Colonic mucosa (tissue), 4 donors: ENCODE measurements around the gene PRKCB. TPM values are rescaled to one million over a fixed set of nuclear protein-coding genes. Genes with fewer than 3 reads are reported as not detected.

ENCODE experiments used
- DNase-seq: peaks from one replicate; pipeline ENCODE4 v3.0.0-alpha.2; 2020
- H3K27ac ChIP-seq: fragments of 200-600 bp; one replicate; pipeline ENCODE4 v1.8.0; 2021
- H3K27me3 ChIP-seq: fragments of 200-600 bp; one replicate; pipeline ENCODE4 v1.8.0; 2021
- H3K36me3 ChIP-seq: fragments of 200-600 bp; one replicate; pipeline ENCODE4 v1.8.0; 2021
- H3K4me1 ChIP-seq: fragments of 200-600 bp; one replicate; pipeline ENCODE4 v1.8.0; 2021; ENCODE audit warnings: mild to moderate bottlenecking
- H3K4me3 ChIP-seq: fragments of 200-600 bp; one replicate; pipeline ENCODE4 v1.8.0; 2021
- H3K9ac ChIP-seq, 2 donors: one replicate each; pipeline ENCODE4 v1.7.0; 2013; ENCODE audit warnings: control low read depth in 2 of 2, low read depth in 2 of 2, low read length in 2 of 2
- H3K9me3 ChIP-seq: fragments of 200-600 bp; one replicate; pipeline ENCODE4 v1.8.0; 2021
- CTCF ChIP-seq: fragments of 200-600 bp; IDR thresholded peaks from one replicate; pipeline ENCODE4 v1.8.0; 2022; ENCODE audit warnings: antibody characterized with exemption, mild to moderate bottlenecking
- intact Hi-C: fragments of 100-400 bp; cut with DNase I; formaldehyde crosslinking; loops from one replicate; pipeline ENCODE4 v1.14.1; 2022
- total RNA-seq, 2 donors: library from RNA; stranded (reverse); fragmentation: NEBNext Ultra II Directional in 1 of 2; extraction: Animal tissue kit (Norgen Biotek cat#: 25700) in 1 of 2; gene quantifications; one replicate each; pipeline ENCODE4 v1.2.1, GENCODE V29; 2021
- donor health status: healthy.
- donor health status: DM: no; HTN: no; CAD: no.
- donor health status: DM: no; HTN: no; CAD: no.

Gene PRKCB
- total RNA-seq, 2 donors from 2014 or later, result 2.5 to 10.7 TPM

GRCh38 chr16:23998771-23999170, 163.0 kb downstream of the PRKCB start:
- Histone ChIP-seq H3K4me1 (no peaks in the 10 kb centered on the region), H3K9me3 (no peaks in the 10 kb centered on the region), H3K27ac (no peak overlapping the region), H3K4me3 (no peak overlapping the region), H3K27me3 (no peaks in the 10 kb centered on the region), H3K36me3 (no peaks in the 10 kb centered on the region), H3K9ac (no peak overlapping the region)
- intact Hi-C loops, result no loop called here
- no peak for DNase-seq
- TF ChIP-seq CTCF, result no peak

GRCh38 chr16:23999663-24000062, 163.9 kb downstream of the PRKCB start:
- no peak for DNase-seq
- H3K36me3 ChIP-seq, result no peaks in the 10 kb centered on the region
- no peaks in the 10 kb centered on the region for H3K27me3 ChIP-seq
- no peak overlapping the region for H3K27ac ChIP-seq
- TF ChIP-seq CTCF, result no peak
- H3K9ac ChIP-seq, result no peak overlapping the region
- intact Hi-C loops, result no loop called here
- no peaks in the 10 kb centered on the region for H3K4me1 ChIP-seq
- no peak overlapping the region for H3K4me3 ChIP-seq
- H3K9me3 ChIP-seq, result no peaks in the 10 kb centered on the region

GRCh38 chr16:24001710-24002109, 165.9 kb downstream of the PRKCB start:
- Histone ChIP-seq H3K4me1 (no peaks in the 10 kb centered on the region), H3K9ac (no peak overlapping the region), H3K27me3 (no peaks in the 10 kb centered on the region), H3K36me3 (no peaks in the 10 kb centered on the region), H3K4me3 (no peak overlapping the region), H3K9me3 (no peaks in the 10 kb centered on the region), H3K27ac (no peak overlapping the region)
- intact Hi-C loops, result no loop called here
- TF ChIP-seq CTCF, result no peak
- no peak for DNase-seq

GRCh38 chr16:24002619-24003018, 166.8 kb downstream of the PRKCB start:
- Histone ChIP-seq H3K4me3 (no peak overlapping the region), H3K27ac (no peak overlapping the region), H3K9me3 (no peaks in the 10 kb centered on the region), H3K36me3 (no peaks in the 10 kb centered on the region), H3K9ac (no peak overlapping the region), H3K4me1 (no peaks in the 10 kb centered on the region), H3K27me3 (no peaks in the 10 kb centered on the region)
- no peak for TF ChIP-seq CTCF
- intact Hi-C loops, result no loop called here
- DNase-seq, result no peak

- Histone ChIP-seq H3K27ac (no peak overlapping the region), H3K9ac (no peak overlapping the region), H3K27me3 (no peaks in the 10 kb centered on the region), H3K4me1 (no peaks in the 10 kb centered on the region), H3K4me3 (no peak overlapping the region), H3K36me3 (no peaks in the 10 kb centered on the region), H3K9me3 (no peaks in the 10 kb centered on the region)
- intact Hi-C loops, result no loop called here
- DNase-seq, result no peak
- TF ChIP-seq CTCF, result no peak
These were observed 169.8 kb downstream of the PRKCB start for GRCh38 chr16:24005577-24005976.

- H3K27ac ChIP-seq, result no peak overlapping the region
- H3K9me3 ChIP-seq, result no peaks in the 10 kb centered on the region
- H3K9ac ChIP-seq, result no peak overlapping the region
- no peaks in the 10 kb centered on the region for H3K36me3 ChIP-seq
- intact Hi-C loops, result no loop called here
- H3K4me1 ChIP-seq, result no peaks in the 10 kb centered on the region
- no peak overlapping the region for H3K4me3 ChIP-seq
- no peak for TF ChIP-seq CTCF
- no peaks in the 10 kb centered on the region for H3K27me3 ChIP-seq
- DNase-seq, result no peak
These were observed 171.6 kb downstream of the PRKCB start for GRCh38 chr16:24007391-24007790.
